B cell (primary cell): ENCODE results near the gene TP53BP1.

Source experiments
- EZH2 ChIP-seq: IDR thresholded peaks from 2 replicates; pipeline ENCODE4 v1.6.1; 2012; ENCODE audit warnings: borderline replicate concordance, low read depth, mild to moderate bottlenecking, moderate library complexity, low read length; ENCODE audit not compliant: insufficient read depth, poor library complexity, severe bottlenecking
- TF ChIP-seq, protein P1 (sequence below): fragments of 200-600 bp; IDR thresholded peaks from one replicate; pipeline ENCODE4 v1.8.0; 2022; ENCODE audit warnings: antibody characterized with exemption, mild to moderate bottlenecking

DNA sequence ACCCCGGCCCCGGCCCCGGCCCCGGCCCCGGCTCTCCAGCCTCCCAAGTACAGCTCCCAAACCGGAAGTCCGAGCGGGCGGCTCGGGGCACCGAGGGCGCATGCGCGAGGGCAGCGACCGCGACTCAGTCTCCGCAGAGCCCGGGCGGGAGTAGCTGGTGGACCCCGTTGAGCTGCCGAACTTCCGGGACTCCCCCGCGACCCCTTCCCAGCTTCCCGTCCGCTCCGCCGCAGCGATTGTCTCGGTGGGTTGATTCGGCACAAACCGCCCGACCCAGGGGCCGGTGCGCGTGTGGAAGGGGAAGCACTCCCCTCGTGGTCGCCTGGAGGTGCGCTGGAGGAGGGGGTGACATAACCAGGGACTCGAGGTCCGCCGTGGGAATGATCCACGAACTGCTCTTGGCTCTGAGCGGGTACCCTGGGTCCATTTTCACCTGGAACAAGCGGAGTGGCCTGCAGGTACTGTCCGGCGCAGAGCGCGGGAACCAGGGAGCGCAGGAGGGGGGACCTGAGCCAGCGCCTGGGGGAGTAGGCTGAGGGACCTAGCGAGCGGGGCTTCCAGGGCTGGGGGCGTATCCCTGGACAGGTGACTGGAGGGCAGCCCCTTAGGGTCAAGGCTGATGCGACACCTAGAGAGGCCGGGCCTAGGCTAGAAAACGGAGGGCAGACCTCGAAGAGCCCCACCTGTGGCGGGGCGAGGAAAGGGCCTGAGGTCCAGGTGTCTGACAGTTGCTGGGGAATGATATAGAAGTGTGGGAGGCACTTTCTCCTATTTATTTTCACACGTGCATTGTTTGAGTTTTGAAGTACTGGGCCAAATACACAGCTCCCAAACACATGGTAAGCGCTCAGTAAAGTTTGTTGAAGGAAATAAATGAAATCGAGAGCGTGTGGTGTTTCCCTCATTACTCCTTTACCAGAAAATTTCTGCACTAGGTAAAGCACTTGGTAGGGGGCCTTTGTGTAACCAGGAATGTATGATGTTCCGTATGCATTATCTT, 121.7 kb downstream of the TP53BP1 start, which contains the start of the genes TUBGCP4 and ZSCAN29:
- TF ChIP-seq, protein P1, sequence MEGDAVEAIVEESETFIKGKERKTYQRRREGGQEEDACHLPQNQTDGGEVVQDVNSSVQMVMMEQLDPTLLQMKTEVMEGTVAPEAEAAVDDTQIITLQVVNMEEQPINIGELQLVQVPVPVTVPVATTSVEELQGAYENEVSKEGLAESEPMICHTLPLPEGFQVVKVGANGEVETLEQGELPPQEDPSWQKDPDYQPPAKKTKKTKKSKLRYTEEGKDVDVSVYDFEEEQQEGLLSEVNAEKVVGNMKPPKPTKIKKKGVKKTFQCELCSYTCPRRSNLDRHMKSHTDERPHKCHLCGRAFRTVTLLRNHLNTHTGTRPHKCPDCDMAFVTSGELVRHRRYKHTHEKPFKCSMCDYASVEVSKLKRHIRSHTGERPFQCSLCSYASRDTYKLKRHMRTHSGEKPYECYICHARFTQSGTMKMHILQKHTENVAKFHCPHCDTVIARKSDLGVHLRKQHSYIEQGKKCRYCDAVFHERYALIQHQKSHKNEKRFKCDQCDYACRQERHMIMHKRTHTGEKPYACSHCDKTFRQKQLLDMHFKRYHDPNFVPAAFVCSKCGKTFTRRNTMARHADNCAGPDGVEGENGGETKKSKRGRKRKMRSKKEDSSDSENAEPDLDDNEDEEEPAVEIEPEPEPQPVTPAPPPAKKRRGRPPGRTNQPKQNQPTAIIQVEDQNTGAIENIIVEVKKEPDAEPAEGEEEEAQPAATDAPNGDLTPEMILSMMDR = peak; percentile 48
- TF ChIP-seq EZH2 = no peak
